IPS-20b (cell line): ENCODE results near the gene CALHM4.
"Not testable (repeated sequence)": the region's sequence is repeated elsewhere in the genome, so short reads cannot be mapped to it uniquely, and the experiment has no call there.

Experiments used
- H3K27ac ChIP-seq: one replicate; pipeline ENCODE4 v1.5.1; 2013; ENCODE audit warnings: low read length
- H3K27me3 ChIP-seq: 2 replicates; pipeline ENCODE4 v1.6.1; 2013; ENCODE audit warnings: mild to moderate bottlenecking, low read length, inconsistent platforms; ENCODE audit not compliant: insufficient read depth
- H3K36me3 ChIP-seq: 2 replicates; pipeline ENCODE4 v1.6.1; 2013; ENCODE audit warnings: low read depth, mild to moderate bottlenecking, inconsistent platforms, low read length, moderate library complexity; ENCODE audit not compliant: insufficient read depth
- H3K4me1 ChIP-seq: 2 replicates; pipeline ENCODE4 v1.6.1; 2013; ENCODE audit warnings: mild to moderate bottlenecking, control low read depth, inconsistent platforms, low read length, moderate library complexity; ENCODE audit not compliant: insufficient read depth
- H3K4me3 ChIP-seq: 2 replicates; pipeline ENCODE4 v1.5.1; 2013; ENCODE audit warnings: mild to moderate bottlenecking, low read length, inconsistent platforms
- H3K9ac ChIP-seq: 2 replicates; pipeline ENCODE4 v1.6.1; 2013; ENCODE audit warnings: low read depth, mild to moderate bottlenecking, inconsistent platforms, low read length, moderate library complexity
- H3K9me3 ChIP-seq: 2 replicates; pipeline ENCODE4 v1.6.1; 2013; ENCODE audit warnings: mild to moderate bottlenecking, low read depth, low read length, inconsistent platforms; ENCODE audit not compliant: insufficient read depth

The CALHM4 gene

GRCh38 chr6:116586276-116586675, 32.7 kb downstream of the CALHM4 start:
- Histone ChIP-seq H3K4me3 (no peak overlapping the region), H3K27ac (no peak overlapping the region), H3K9ac (no peak overlapping the region), H3K4me1 (no peaks in the 10 kb centered on the region), H3K9me3 (no peaks in the 10 kb centered on the region), H3K36me3 (peaks cover 55% of the 10 kb centered on the region), H3K27me3 (no peaks in the 10 kb centered on the region)

- H3K27ac ChIP-seq, result no peak overlapping the region
- H3K9ac ChIP-seq, result no peak overlapping the region
- no peaks in the 10 kb centered on the region for H3K4me1 ChIP-seq
- no peaks in the 10 kb centered on the region for H3K27me3 ChIP-seq
- no peaks in the 10 kb centered on the region for H3K9me3 ChIP-seq
- H3K36me3 ChIP-seq, result peaks cover 55% of the 10 kb centered on the region
- H3K4me3 ChIP-seq, result no peak overlapping the region
Observed at GRCh38 chr6:116586738-116587137, 33.2 kb downstream of the CALHM4 start.

GRCh38 chr6:116595247-116595646, 41.7 kb downstream of the CALHM4 start:
- no peak overlapping the region for H3K4me3 ChIP-seq
- H3K9me3 ChIP-seq, result no peaks in the 10 kb centered on the region
- H3K4me1 ChIP-seq, result no peaks in the 10 kb centered on the region
- no peaks in the 10 kb centered on the region for H3K27me3 ChIP-seq
- no peak overlapping the region for H3K27ac ChIP-seq
- H3K9ac ChIP-seq, result no peak overlapping the region
- peaks cover 39% of the 10 kb centered on the region for H3K36me3 ChIP-seq

- Histone ChIP-seq H3K27ac (no peak overlapping the region), H3K9ac (no peak overlapping the region), H3K4me3 (no peak overlapping the region), H3K4me1 (no peaks in the 10 kb centered on the region), H3K36me3 (peaks cover 23% of the 10 kb centered on the region), H3K27me3 (no peaks in the 10 kb centered on the region), H3K9me3 (no peaks in the 10 kb centered on the region)
Observed at GRCh38 chr6:116596815-116597214, 43.3 kb downstream of the CALHM4 start.

- not testable (repeated sequence) for H3K4me3 ChIP-seq, H3K9ac ChIP-seq, H3K27me3 ChIP-seq, H3K9me3 ChIP-seq, H3K36me3 ChIP-seq, H3K27ac ChIP-seq, H3K4me1 ChIP-seq
Observed at GRCh38 chr6:116603916-116604315, 50.4 kb downstream of the CALHM4 start.

GRCh38 chr6:116604868-116605267, 51.3 kb downstream of the CALHM4 start:
- not testable (repeated sequence) for H3K27me3 ChIP-seq, H3K36me3 ChIP-seq, H3K4me3 ChIP-seq, H3K9ac ChIP-seq, H3K9me3 ChIP-seq, H3K27ac ChIP-seq, H3K4me1 ChIP-seq

- Histone ChIP-seq H3K27me3 (no peaks in the 10 kb centered on the region), H3K9me3 (no peaks in the 10 kb centered on the region)
Observed at GRCh38 chr6:116605935-116606334, 52.4 kb downstream of the CALHM4 start.

More at GRCh38 chr6:116605935-116606334, 52.4 kb downstream of the CALHM4 start:
- no peak overlapping the region for H3K9ac ChIP-seq
- peaks cover 2% of the 10 kb centered on the region; the same call in 1 of the 2 replicates for H3K4me1 ChIP-seq
- no peaks in the 10 kb centered on the region for H3K36me3 ChIP-seq
- H3K4me3 ChIP-seq, result no peak overlapping the region
- no peak overlapping the region for H3K27ac ChIP-seq
